Hindlimb muscle (tissue), 1 donor: ENCODE data around the gene GFY. TPM values are rescaled to one million over a fixed set of nuclear protein-coding genes. Genes with fewer than 3 reads are reported as not detected.
A peak's percentile ranks its signal among the peaks of the same experiment; 100 is the strongest.

Experiments used
- DNase-seq: peaks from one replicate; pipeline ENCODE4 v3.0.0-alpha.2; 2013
- polyA plus RNA-seq: library from polyadenylated mRNA; unstranded; fragments of 120-200 nt; gene quantifications from one replicate; pipeline ENCODE4 v1.2.1, GENCODE V29; 2013; ENCODE audit not compliant: insufficient read length

Gene GFY, protein sequence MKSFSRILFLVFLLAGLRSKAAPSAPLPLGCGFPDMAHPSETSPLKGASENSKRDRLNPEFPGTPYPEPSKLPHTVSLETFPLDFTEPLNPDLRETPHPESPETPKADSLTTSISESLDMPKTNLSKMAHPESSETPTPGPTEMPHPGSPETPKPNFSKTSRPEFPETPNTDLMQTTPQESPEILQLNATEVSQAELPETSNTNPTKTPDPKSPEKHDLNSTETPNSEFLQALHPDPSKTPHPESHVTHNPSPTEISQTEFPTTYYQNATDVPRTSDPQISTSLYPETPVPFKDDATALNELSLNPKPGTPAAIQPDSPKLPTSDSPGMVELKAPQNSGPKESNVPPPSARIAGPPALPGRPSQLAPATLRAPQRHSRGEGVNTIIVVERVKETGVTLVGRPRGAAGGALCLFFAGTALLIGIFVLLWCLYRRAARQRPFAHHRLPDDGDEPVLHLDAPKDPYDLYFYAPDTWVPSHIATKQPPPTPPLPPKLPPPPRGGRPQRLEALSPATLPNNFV
- polyA plus RNA-seq, result not detected

DNA sequence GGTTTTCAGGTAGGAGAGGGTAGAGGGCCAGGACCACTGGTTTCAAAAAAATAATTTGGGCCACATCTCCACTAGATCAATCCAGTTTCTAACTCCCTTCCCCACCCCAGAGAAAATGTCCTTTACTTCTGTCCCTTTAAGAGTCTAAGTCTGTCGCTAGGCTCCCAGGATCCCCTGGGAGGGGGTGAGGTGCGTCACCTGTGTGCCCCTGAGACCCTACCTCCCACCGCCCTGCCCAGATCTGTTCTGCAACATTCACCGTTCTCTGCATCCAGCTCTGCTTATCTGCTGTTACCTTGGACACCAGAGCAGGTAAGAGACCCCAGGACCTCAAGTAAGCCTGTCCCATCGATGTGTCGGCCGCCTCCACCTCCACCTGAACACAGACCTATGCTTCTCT, at the start of gene GFY:
GFY (plus strand) TSS at position 211 of the 400 bp plus-strand sequence. CDS start 1,043 bp downstream, outside the sequence.
- no peak for DNase-seq

DNA sequence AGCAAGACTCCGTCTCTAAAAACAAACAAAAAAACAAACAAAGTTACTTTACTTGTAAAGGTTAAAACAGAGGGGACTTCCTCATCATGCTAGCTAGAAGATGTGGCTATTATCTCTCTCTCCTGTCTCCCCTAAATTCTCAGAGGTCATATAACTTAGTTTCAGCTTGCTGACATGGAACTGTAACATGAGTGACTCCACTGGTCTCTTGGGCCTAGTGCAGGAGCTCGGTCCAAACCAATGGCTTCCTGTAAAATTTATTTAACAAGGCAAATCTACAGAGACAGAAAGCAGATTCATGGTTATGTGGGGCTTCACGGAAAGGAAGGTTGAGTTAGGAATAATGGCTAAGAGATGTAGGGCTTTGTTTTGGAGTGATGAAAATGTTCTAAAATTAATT, 46.7 kb upstream of the GFY start:
- DNase-seq, result no peak

DNA sequence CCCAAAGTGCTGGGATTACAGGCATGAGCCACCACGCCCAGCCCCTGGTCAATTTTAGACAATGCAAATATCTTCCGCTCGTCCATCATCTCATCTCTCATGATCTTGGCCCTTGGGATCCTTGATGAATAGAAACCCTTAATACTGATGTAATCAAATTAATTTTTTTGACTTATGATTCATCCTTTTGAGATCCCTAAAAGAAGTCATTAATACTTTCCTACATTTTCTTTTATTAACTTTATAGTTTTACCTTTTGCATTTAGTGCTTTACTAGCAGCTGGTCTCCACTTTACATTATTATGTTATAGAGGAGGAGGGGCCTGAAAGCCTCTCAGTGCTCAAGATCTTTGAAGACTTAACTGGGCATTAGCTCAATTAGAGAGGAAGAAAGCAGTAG, 44.8 kb upstream of the GFY start:
- DNase-seq, result no peak

DNA sequence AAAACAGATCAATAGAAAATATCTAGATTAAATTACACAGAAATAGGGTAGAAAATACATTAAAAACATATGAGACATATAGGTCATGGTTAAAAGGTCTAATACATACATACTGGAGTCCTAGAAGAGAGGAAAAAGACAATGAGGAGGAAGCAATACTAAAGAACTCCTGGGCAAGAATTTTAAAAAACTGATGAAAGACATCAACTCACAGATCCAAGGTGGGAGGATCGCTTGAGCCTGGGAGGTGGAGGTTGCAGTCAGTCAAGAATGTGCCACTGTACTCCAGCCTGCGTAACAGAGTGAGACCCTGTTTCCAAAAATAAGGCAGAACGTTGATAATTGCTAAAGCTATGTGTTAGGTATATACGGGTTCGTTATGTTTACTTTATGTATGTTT, 42.5 kb upstream of the GFY start:
- DNase-seq, result no peak

DNA sequence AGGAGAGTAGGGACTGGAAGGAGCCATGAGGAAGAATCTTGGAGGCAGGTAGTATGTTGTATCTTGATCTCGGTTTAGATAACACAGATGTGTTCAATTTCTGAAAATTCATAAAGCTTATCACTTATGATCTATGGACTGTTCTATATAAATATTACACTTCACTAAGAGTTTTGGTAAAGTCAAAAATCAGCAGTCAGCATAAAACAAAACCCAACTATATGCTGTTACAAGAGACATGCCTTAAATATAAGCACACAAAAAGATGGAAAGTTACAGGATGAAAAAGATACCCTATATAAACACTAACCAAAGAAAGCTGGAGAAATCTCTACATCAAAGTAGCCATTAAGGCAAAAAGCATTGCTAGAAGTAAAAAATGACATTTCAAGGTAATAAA, 41.6 kb upstream of the GFY start:
- DNase-seq, result no peak

DNA sequence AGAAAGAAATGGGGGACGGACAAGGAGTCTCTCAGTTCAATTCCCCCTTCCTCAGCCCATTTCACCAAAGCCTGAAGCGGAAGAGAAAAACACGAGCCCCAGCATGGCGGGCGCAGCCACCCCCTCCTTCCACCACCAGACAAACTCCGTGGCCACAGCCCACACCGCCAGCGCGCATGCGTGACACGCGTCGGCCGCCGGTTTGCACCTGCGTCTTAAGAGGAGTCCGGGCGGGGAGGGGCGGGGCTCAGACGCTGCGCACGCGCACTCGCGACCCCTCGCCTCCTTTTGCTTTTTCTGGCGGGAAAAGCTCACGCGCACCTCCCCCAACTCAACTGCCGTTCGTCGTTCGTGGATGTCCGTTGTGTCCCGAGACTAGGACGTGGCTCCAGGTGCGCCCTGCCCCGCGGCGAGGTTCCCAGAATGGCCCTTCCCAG, 37.2 kb upstream of the GFY start, which contains the start of gene KASH5:
KASH5 (plus strand) TSS at position 314 of the 437 bp plus-strand sequence. CDS start 2,635 bp downstream, outside the sequence.
- DNase-seq, result peak; percentile 70

DNA sequence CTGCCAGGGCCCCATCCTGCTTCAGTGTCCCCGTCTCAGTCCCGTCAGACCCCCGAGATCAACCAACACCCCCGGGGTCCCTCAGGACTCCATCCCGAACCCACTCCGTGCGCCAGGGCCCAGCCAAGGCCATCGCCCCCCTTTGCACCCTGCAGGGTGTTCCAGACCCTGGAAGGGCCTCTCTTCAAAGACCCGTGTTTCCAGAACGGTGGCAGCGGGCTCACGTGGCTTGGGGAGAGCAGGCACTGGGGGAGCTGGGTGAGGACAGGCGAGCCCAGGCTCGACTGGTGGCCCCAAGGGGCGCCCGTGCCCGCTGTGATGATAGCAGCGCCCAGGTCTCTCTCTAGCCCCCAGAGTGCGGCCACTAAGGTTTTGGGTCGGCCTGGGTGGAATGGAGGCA, 35.8 kb upstream of the GFY start:
- DNase-seq, result no peak

DNA sequence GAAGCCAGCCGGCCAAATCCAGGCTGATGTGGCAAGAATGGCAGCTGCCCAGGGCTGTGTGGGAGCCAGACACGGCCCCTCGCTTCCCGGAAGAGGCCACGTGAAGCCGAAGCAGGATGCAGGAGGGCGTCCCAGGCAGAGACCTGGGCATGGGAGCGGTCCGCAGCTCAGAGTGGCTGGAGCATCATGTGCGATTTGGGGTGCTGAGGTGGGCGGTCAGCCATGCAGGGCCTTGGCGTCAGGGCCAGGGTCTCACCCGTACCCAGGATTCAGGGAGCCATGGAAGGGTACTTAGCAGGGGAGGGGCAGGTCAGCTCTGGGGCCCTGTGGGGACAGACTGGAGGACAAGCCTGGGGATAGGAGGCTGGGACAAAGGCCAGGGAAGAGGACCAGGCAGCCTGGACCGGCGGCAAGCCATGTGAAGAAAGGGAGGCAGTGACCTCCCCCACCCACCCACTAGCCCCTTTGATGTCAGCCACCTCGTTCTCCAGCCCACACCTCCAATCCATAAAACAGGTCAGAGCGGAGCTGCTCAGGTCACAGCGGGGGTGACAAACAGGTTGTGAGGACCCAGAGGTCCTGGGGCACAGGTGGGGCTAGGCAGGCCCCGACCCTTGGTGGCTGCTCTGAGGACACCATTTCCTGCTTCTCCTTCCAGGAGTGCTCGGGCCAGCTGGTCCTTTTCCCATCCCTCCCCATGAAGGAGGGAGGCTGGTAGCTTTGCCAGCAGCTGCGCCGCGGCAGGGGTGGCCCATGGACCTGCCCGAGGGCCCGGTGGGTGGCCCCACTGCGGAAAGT, 34.9 kb upstream of the GFY start:
- no peak for DNase-seq

DNA sequence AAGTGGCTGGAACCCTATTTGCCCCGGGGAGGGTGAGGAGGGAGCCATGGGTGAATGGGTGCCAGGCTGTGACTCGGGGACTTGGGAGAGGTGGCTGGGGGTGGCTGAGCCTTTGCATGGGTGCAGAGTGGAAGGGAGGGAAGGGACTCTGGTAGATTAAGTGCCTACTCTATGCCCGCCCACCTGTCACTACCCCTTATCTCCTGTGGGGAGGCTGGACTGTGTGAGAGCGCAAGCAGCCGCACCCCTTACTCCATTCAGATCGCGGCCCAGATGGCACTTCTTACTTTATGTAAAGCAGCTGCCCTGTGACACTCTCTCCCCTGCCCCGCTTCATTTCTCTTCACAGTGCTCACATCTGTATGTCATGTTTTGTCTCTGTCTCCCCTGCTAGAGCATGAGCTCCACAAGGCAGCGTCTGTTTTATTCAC, 34.2 kb upstream of the GFY start:
- DNase-seq, result no peak

DNA sequence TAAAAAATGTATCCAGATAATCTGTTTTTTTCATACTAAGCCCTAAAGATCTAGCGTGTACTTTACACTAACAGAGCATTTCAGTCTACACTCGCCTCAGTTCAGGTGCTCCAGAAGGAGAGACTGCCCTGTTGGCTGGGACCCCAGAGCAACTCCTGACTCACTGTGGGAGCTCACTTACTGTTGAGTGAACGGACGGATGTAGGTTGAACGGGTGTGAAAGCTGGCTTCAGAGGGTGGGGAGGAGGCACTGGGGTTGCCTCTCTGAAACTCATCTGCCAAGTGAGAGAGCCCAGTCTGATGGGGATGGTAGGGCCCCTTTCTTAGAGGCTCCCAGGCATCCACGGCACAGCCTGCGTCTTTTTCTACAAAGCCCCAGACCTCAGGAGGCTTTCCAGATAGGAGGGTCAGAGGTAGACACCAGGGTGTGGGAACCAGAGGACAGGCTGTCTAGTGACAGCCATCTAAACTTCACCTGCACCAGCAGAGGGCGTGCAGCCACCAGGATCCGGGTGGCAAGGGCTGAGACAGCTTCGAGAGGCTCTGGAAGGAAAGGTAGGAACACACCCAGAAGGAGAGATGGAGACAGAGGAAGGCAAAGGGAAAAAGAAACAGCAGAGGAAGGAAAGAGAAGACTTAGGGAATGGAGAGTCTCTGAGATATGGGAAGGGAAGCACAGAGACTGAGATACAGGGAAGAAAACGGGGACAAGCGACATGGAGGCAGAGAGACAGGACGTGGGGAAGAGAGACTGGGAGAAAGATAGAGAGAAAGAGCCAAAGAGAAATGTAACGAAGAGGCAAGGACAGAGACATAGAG, 33.4 kb upstream of the GFY start:
- peak; percentile 81 for DNase-seq

DNA sequence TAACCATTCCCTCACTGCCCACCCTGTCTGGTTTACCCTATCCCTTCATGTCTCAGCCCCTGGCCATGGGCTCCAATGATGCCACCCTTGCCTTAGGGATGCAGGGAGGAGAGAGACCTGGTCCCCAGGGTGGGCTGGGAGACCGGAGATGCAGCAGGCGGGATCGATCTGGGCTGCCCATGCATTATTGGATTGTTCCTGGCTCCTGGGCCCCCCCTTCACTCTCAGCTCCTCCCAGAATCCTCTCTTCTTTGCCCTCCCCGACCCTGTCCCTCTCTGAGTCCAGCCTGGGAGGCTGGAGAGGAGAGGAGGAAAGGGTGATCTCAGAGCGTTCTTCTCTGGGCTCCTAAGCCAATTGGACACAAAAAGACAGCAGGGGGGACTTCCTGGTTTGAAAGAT, 31.3 kb upstream of the GFY start:
- DNase-seq, result no peak

DNA sequence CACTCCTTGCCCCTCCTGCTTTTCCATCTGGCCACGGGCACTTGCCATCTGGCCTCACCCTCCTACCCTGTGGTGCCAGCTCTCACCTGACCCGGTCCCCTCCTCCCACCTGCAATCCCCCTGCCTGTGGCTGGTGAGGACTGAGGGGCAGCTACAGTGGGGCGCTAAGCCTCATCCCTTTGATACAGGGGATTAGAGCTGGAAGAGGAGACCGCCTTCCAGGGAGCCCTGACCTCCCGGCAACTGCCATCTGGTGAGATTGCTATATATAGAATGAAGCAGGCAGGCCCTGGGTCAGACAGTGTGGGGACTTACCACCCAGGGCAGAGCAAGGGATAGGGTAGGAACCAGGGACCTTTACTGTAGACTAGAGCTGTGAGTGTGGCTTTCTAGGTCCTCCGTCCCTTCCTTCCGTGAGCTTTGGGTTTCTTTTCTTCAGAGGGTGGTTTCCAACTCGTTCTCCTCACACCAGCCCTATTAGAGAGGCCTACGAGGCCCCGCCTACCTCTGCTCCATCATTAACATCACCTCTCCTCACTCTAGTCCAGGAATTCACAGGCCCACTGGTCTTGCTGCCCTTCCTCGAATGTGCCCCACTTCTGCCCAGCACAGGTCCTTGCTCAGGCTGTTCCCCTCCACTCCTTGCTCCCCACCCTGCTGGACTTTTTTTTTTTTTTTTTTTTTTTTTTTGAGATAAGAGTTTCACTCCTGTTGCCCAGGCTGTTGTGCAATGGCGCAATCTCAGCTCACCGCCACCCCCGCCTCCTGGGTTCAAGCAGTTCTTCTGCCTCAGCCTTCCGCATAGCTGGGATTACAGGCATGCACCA, 29.4 kb upstream of the GFY start:
- DNase-seq, result no peak

DNA sequence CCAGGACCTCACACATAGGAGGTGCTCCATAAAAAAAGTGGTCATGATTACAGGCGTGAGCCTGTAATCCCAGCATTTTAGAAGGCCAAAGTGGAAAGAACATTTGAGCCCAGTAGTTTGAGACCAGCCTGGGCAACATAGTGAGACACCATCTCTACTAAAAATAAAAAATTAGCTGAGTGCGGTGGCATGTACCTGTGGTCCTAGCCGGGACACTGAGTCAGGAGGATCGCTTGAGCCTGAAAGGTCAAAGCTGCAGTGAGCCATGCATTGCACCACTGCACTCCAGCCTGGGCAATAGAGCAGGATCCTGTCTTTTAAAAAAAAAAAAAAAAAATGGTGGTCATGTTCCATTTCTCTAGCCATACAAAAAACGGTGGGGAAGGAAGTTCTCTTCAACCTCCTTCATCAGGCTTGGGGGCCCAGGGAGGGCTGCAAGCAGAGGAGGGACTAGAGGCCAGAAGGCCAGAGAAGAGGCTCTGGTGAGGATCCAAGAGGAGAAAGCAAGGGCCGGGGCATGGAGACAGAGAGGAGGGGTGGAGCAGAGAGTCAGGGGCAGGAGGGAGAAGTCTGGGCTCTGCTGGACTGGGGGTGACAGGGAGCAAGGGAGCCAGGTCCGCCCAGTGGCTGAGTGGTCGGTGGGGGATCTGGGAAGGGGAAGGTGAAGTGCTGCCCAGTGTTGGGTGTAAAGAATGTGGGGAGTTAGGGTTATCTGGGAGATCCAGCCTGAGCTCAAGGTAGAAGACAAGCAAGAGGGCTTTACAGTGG, 28.3 kb upstream of the GFY start:
- no peak for DNase-seq

DNA sequence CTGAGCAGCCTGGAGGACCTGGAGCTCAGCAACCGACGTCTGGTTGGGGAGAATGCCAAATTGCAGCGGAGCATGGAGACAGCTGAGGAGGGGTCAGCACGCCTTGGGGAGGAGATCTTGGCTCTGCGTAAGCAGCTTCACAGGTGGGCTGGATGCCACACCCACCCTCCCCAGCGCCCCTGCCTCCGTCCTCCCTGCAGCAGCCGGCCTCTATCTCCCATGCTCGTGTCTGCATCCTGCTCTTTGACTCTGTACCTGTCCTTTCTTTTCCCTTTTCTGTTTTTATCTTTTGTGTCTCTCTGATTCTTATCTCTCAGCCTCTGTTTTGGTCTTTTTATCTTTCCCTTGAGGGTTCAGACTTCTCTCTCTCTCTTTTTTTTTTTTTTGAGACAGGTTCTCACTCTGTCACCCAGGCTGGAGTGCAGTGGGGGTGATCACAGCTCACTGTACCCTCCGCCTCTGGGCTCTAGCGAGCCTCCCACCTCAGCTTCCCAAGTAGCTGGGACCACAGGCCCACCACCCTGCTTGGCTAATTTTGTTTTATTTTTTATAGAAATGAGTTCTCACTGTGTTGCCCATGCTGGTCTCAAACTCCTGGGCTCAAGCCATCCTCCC, 27.1 kb upstream of the GFY start:
- DNase-seq, result no peak

DNA sequence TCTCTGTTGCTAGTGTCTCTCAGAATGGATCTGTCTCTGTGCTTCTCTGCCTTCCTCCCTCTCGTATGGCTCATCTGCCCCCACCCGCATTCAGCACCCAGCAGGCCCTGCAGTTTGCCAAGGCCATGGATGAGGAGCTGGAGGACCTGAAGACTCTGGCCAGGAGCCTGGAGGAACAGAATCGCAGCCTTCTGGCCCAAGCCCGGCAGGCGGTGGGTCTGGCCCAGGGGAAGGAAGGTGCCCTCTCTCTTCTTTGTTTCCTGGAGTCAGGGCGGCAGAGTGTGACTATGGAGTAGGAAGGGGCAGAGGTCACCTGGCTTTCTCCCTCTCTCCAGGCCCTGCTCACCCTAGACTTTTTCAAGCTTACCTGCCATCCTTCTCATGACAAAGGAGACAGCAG, 26.3 kb upstream of the GFY start:
- no peak for DNase-seq

DNA sequence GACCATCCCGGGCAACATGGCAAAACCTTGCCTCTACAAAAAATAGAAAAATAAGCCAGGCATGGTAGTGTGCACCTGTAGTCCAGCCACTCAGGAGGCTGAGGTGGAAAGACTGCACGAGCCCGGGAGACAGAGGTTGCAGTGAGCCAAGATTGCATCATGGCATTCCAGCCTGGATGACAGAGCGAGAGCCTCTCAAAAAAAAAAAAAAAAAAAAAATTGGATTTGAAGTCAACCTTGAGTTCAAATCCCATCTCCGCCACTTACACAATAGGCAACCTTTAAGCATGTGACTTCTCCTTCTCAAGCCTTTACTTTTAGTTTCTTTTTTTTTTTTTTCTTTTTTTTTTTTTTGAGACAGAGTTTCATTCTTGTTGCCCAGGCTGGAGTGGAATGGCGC, 25.2 kb upstream of the GFY start:
- no peak for DNase-seq

DNA sequence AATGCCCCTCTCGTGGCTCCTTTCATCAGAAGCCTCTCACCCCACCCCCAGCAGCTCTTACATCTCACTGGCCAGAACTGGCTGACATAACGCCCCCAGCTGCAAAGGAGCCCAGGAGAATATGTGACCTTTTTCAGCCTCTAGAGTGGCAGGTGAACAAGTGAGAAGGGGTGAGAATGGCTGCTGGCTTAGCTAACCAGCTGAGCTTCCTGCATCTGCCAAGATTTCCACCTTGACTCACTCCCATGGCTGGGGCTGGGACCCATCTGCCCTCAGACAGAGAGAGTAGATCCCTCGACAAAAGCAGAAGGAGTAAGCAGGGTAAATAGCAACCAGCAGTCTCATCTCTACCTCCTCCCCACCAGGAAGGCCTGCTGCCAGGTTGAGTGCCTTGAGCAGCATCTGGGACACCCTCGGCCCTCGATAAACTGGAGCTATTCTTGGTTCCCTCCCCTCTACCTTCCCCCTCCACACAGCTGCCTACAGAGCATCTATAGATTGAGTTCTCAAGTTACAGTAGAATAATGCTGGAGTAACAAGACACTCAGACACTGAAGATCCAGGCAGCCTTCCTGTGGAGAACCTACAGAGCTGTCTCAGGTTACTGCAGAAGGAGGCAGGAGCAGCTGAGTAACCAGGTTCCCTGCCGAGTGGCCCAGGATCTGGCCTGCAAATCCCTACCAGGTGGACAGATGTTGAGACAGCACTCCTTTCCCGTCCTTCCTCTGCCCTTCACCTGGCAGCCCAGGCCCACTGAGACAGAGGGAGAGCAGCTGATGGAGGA, 21.6 kb upstream of the GFY start:
- no peak for DNase-seq

DNA sequence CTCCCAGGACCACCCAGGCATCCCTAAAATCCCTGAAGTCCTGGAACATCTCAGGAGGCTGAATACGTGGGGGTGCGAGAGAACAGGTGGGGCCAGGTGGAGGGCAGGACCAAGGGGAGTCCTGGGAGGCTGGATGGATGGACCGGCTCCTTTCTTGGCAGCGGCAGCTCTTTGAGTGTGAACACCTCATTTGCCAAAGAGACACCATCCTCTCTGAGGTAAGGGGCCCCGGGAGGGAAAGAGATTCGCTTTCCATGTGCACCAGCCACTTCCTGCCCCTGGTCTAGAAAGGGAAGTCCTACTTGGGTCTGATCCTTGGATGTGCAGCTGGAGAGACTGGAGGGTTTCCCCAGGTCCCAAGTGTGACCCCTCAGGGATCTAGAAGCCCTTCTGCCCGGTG, 18.1 kb upstream of the GFY start:
- DNase-seq, result no peak

DNA sequence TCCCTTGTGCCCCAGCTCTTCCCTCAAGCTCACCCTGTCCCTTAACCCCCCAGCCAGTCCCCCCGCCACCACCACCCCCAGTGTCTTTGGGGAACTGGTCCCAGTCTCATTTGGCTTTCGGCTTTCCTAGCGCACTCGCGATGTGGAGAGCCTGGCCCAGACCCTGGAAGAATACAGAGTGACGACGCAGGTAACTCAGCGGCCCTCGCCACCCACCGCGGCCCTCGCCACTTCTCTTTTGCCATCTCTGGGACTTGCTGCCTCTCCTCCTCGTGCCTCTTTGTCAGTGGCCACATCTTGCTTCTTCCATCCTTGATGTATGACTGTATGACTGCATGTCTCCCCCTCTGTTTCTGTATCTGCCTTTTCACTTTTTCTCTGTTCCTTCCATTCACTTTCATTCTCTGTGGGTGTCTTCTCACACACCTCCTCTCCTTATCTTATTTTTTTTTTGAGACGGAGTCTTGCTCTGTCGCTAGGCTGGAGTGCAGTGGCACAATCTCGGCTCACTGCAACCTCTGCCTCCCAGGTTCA, 17.6 kb upstream of the GFY start:
- no peak for DNase-seq
